ENCODE data around the gene HRAS. TPM values are rescaled to one million over a fixed set of nuclear protein-coding genes. Genes with fewer than 3 reads are reported as not detected.

HRAS gene
- total RNA-seq, 1 donor from 2014 or later: 41.5 TPM

GRCh38 chr11:498297-499181, 36.8 kb downstream of the HRAS start:
- H3K4me1 Mint-ChIP-seq: no peaks in the 10 kb centered on the region
- H3K27me3 Mint-ChIP-seq (ENCODE audit: low read depth): no peaks in the 10 kb centered on the region
- no peak for TF ChIP-seq CTCF (IDR thresholded peaks at IDR 0.05; ENCODE audit: unreplicated experiment)
- no peak overlapping the region for H3K27ac Mint-ChIP-seq
- H3K4me3 Mint-ChIP-seq: no peak overlapping the region
- DNase-seq (ENCODE audit: low spot score in 2 of 2, unreplicated experiment in 2 of 2): no peak
- peaks cover 33% of the 10 kb centered on the region for H3K36me3 Mint-ChIP-seq
- peaks cover 4% of the 10 kb centered on the region for H3K9me3 Mint-ChIP-seq

DNA sequence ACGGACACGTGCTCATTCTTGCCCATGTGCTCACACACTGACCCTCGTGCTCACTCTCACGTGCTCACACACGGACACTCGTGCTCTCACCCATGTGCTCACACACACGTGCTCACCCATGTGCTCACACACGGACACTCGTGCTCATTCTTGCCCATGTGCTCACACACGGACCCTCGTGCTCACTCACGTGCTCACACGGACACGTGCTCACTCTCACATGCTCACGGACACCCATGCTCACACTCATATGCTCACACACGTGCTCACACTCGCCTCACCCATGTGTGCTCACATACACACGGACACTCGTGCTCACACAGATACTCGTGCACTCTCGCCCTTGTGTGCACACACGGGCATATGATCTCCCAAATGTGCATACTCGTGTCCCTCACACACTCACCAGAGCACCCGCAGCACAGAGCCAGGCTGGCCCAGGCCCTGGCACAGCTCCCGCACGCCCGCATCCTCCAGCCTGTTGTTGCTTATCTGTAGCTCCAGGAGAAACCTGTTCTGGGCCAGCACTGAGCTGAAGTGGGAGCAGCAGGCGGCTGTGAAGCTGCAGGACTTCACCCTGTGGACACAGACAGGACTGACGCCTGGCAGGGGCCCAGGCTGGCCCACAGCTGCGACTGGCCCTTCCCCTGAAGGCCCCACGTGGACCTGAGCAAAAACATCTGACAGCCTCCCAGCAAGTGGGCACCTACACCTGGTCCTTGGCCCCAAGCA, 37.6 kb downstream of the HRAS start:
- Mint-ChIP-seq H3K27me3 (ENCODE audit: low read depth) (no peaks in the 10 kb centered on the region), H3K27ac (no peak overlapping the region), H3K36me3 (peaks cover 33% of the 10 kb centered on the region), H3K4me1 (no peaks in the 10 kb centered on the region), H3K4me3 (no peak overlapping the region), H3K9me3 (peaks cover 4% of the 10 kb centered on the region)
- TF ChIP-seq CTCF (IDR thresholded peaks at IDR 0.05; ENCODE audit: unreplicated experiment): no peak
- no peak for DNase-seq (ENCODE audit: low spot score in 2 of 2, unreplicated experiment in 2 of 2)

DNA sequence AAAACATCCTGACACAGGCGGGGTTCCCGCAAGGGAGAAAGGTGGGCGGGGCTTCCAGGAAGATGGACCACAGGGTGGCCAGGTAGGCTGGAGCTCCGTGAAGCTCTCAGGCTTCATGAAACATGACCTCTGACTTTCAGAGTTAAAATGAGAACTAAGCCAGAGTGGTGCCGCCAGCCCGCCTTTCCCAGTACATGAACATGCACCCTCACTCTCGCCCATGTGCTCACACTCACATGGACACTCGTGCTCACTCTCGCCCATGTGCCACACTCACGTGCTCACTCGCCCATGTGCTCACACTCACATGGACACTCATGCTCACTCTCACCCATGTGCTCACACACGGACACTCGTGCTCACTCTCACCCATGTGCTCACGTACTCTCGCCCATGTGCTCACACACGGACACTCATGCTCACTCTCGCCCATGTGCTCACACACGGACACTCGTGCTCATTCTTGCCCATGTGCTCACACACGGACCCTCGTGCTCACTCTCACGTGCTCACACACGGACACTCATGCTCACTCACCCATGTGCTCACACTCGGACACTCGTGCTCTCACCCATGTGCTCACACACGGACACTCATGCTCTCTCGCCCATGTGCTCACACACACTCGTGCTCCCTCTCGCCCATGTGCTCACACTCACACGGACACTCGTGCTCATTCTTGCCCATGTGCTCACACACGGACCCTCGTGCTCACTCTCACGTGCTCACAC, 38.4 kb downstream of the HRAS start:
- Mint-ChIP-seq H3K4me1 (no peaks in the 10 kb centered on the region), H3K27me3 (ENCODE audit: low read depth) (no peaks in the 10 kb centered on the region), H3K27ac (no peak overlapping the region)

GRCh38 chr11:495537-495931, 39.8 kb downstream of the HRAS start:
- Mint-ChIP-seq H3K27me3 (ENCODE audit: low read depth) (no peaks in the 10 kb centered on the region), H3K4me3 (no peak overlapping the region), H3K36me3 (peaks cover 32% of the 10 kb centered on the region), H3K27ac (no peak overlapping the region), H3K9me3 (peaks cover 4% of the 10 kb centered on the region), H3K4me1 (no peaks in the 10 kb centered on the region)
- no peak for DNase-seq (ENCODE audit: low spot score in 2 of 2, unreplicated experiment in 2 of 2)
- TF ChIP-seq CTCF (IDR thresholded peaks at IDR 0.05; ENCODE audit: unreplicated experiment): no peak

More for the DNA sequence above, 38.4 kb downstream of the HRAS start:
- Mint-ChIP-seq H3K9me3 (peaks cover 4% of the 10 kb centered on the region), H3K36me3 (peaks cover 34% of the 10 kb centered on the region), H3K4me3 (no peak overlapping the region)
- TF ChIP-seq CTCF (IDR thresholded peaks at IDR 0.05; ENCODE audit: unreplicated experiment): no peak
- no peak for DNase-seq (ENCODE audit: low spot score in 2 of 2, unreplicated experiment in 2 of 2)

DNA sequence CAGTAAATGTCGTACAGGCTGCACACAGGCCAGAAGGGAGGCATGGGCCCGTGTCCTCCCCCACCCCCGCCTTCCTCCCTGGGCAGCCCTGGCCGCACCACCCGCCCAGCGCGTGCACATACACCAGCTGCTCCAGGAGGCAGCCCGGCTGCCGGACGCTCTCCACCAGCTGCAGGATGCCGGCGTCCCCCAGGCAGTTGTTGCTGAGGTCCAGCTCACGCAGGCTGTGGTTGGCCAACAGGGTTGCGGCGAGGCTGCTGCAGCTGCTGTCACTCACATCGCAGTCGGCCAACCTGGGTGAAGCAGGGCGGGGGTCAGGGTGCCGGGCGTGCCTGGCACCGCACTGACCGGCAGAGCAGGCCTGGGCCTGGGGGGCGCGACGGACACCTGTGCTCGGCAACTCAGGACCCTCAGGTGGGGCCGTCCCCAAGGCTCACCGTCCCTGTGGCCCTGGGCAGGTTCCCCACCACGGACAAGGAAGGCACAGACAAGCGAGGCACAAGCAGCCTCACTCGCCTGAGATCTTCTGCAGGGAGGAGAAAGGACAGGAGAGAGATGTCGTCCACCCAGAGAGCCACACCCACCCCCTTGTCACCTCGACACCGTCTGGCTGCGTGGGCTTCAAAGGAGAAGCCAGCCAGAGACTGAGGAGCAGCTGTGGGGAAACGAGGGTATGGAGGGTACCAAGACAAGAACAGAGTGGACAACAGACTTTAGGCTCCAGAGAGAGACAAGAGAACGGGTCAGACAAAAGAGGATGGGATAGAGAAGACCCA, 40.4 kb downstream of the HRAS start:
- DNase-seq (ENCODE audit: low spot score in 2 of 2, unreplicated experiment in 2 of 2): no peak
- Mint-ChIP-seq H3K27me3 (ENCODE audit: low read depth) (no peaks in the 10 kb centered on the region), H3K4me1 (no peaks in the 10 kb centered on the region), H3K4me3 (no peak overlapping the region), H3K27ac (no peak overlapping the region), H3K36me3 (peaks cover 32% of the 10 kb centered on the region), H3K9me3 (peaks cover 4% of the 10 kb centered on the region)
- TF ChIP-seq CTCF (IDR thresholded peaks at IDR 0.05; ENCODE audit: unreplicated experiment): no peak
